IMR-90 (cell line): ENCODE data around the gene TRPM4.

Source experiments
- CEBPB ChIP-seq: IDR thresholded peaks from 2 replicates; pipeline ENCODE4 v1.6.1; 2012; ENCODE audit warnings: low read depth, low read length, improper control_type of control experiment
- CTCF ChIP-seq: conservative IDR thresholded peaks from 2 replicates; pipeline ENCODE4 v1.5.1; 2012; ENCODE audit warnings: mild to moderate bottlenecking, low read depth, low read length, improper control_type of control experiment
- NFE2L2 ChIP-seq: fragments of 150-350 bp; IDR thresholded peaks from 2 replicates; pipeline ENCODE4 v1.6.1; 2016; ENCODE audit warnings: low read depth, mild to moderate bottlenecking, low read length
- POLR2A ChIP-seq: IDR thresholded peaks from 2 replicates; pipeline ENCODE4 v1.6.1; 2012; ENCODE audit warnings: mild to moderate bottlenecking, low read depth, low read length
- RAD21 ChIP-seq: IDR thresholded peaks from 2 replicates; pipeline ENCODE4 v1.6.1; 2012; ENCODE audit warnings: low read length, improper control_type of control experiment
- RCOR1 ChIP-seq: IDR thresholded peaks from 2 replicates; pipeline ENCODE4 v1.6.1; 2012; ENCODE audit warnings: mild to moderate bottlenecking, low read length, improper control_type of control experiment; ENCODE audit not compliant: insufficient replicate concordance
- RFX5 ChIP-seq: IDR thresholded peaks from 2 replicates; pipeline ENCODE4 v1.8.0; 2012; ENCODE audit warnings: low read depth, mild to moderate bottlenecking, low read length, moderate library complexity

GRCh38 chr19:49132974-49133609 lies 24.5 kb upstream of the TRPM4 start:
- TF ChIP-seq POLR2A = no peak
- no peak for TF ChIP-seq RAD21
- no peak for TF ChIP-seq CTCF
- no peak for TF ChIP-seq RCOR1
- no peak for TF ChIP-seq RFX5
- TF ChIP-seq CEBPB = no peak
- no peak for TF ChIP-seq NFE2L2
